HepG2 (cell line): ENCODE measurements around the gene DLG4. TPM values are rescaled to one million over a fixed set of nuclear protein-coding genes. Genes with fewer than 3 reads are reported as not detected.

Experiments
- JARID2 ChIP-seq: sonication (generic); formaldehyde crosslinking; IDR thresholded peaks from 2 replicates; pipeline ENCODE4 v1.8.1; 2023; ENCODE audit warnings: missing genetic modification reagents, inconsistent platforms; ENCODE audit not compliant: insufficient replicate concordance
- KLF16 ChIP-seq, 2 experiments: sonication (generic) in 1 of 2; formaldehyde crosslinking in 1 of 2; IDR thresholded peaks; 2 replicates each; pipeline versions ENCODE4 v1.6.1 to v1.8.0; 2016 to 2023; ENCODE audit warnings: missing genetic modification reagents in 2 of 2, missing compliant biosample characterization in 1 of 2
- MIER2 ChIP-seq: IDR thresholded peaks from 2 replicates; pipeline ENCODE4 v1.6.1; 2016; ENCODE audit warnings: missing biosample characterization, missing genetic modification reagents
- POLR2AphosphoS2 ChIP-seq: IDR thresholded peaks from 2 replicates; pipeline ENCODE4 v1.6.1; 2011; ENCODE audit warnings: low read depth, low read length, improper control_type of control experiment
- SAP130 ChIP-seq: IDR thresholded peaks from 2 replicates; pipeline ENCODE4 v1.6.1; 2016; ENCODE audit warnings: low read depth
- TAF1 ChIP-seq: sonication (generic); formaldehyde crosslinking; IDR thresholded peaks from 2 replicates; pipeline ENCODE4 v1.4.0; 2020; ENCODE audit warnings: missing genetic modification reagents
- ZBTB20 ChIP-seq: sonication (generic); formaldehyde crosslinking; IDR thresholded peaks from 2 replicates; pipeline ENCODE4 v1.8.1; 2023; ENCODE audit warnings: missing genetic modification reagents, low read depth, mild to moderate bottlenecking, borderline replicate concordance
- ZMYM2 ChIP-seq: sonication (generic); formaldehyde crosslinking; IDR thresholded peaks from 2 replicates; pipeline ENCODE4 v1.8.0; 2022; ENCODE audit warnings: mild to moderate bottlenecking, missing genetic modification reagents
- ZNF20 ChIP-seq: sonication (generic); formaldehyde crosslinking; IDR thresholded peaks from 2 replicates; pipeline ENCODE4 v1.4.0; 2020; ENCODE audit warnings: mild to moderate bottlenecking, moderate library complexity, missing genetic modification reagents
- ZNF441 ChIP-seq: sonication (generic); formaldehyde crosslinking; IDR thresholded peaks from 2 replicates; pipeline ENCODE4 v1.7.0; 2021; ENCODE audit warnings: missing genetic modification reagents, borderline replicate concordance
- ZNF501 ChIP-seq: sonication (generic); formaldehyde crosslinking; IDR thresholded peaks from 2 replicates; pipeline ENCODE4 v1.5.1; 2020; ENCODE audit warnings: mild to moderate bottlenecking, moderate library complexity, missing genetic modification reagents
- ZNF558 ChIP-seq: sonication (generic); formaldehyde crosslinking; IDR thresholded peaks from 2 replicates; pipeline ENCODE4 v1.9.0; 2022; ENCODE audit warnings: mild to moderate bottlenecking, missing genetic modification reagents, borderline replicate concordance
- ZNF83 ChIP-seq: sonication (generic); formaldehyde crosslinking; IDR thresholded peaks from 2 replicates; pipeline ENCODE4 v1.4.0; 2020; ENCODE audit warnings: missing genetic modification reagents, mild to moderate bottlenecking, borderline replicate concordance
- polyA plus RNA-seq, 8 experiments: library from polyadenylated mRNA; depleted of rRNA in 3 of 8; stranded (reverse) in 7 of 8; unstranded in 1 of 8; fragments of >200 nt; fragmentation: Illumina TruSeq in 4 of 8; extraction: Trizol in 4 of 8; gene quantifications; 2 replicates each; pipeline versions ENCODE4 v1.2.1 to v1.2.3, GENCODE V29; 2011 to 2016; ENCODE audit warnings: low read depth in 4 of 8, missing spikeins in 1 of 8, mixed read lengths in 1 of 8; ENCODE audit not compliant: insufficient read depth in 1 of 8
- total RNA-seq, 5 experiments: library from RNA; depleted of rRNA; stranded (reverse); fragments of >200 nt; fragmentation: Illumina TruSeq; extraction: Trizol; gene quantifications; 2 replicates each; pipeline ENCODE4 v1.2.3, GENCODE V29; 2016; ENCODE audit warnings: low read depth in 1 of 5
- TF ChIP-seq, protein P1 (sequence below), 2 experiments: fragments of 450-650 bp in 1 of 2; sonication (generic) in 1 of 2; formaldehyde crosslinking in 1 of 2; IDR thresholded peaks; 2 replicates each; pipeline versions ENCODE4 v1.6.1 to v1.8.0; 2016 to 2022; ENCODE audit warnings: antibody characterized with exemption in 1 of 2, mild to moderate bottlenecking in 1 of 2, missing genetic modification reagents in 1 of 2
- TF ChIP-seq, protein P2 (sequence below): sonication (generic); formaldehyde crosslinking; IDR thresholded peaks from 2 replicates; pipeline ENCODE4 v1.4.0; 2020; ENCODE audit warnings: low read depth, mild to moderate bottlenecking, missing genetic modification reagents
- TF ChIP-seq, protein P3 (sequence below): sonication (generic); formaldehyde crosslinking; IDR thresholded peaks from 2 replicates; pipeline ENCODE4 v1.5.0; 2020; ENCODE audit warnings: missing genetic modification reagents, mild to moderate bottlenecking, borderline replicate concordance

Gene DLG4
- total and polyA plus RNA-seq, 2 of the 13 experiments (the other 11 are each of a cell fraction or from before 2014, with no cell fraction given): 0.71 to 4.3 TPM

DNA sequence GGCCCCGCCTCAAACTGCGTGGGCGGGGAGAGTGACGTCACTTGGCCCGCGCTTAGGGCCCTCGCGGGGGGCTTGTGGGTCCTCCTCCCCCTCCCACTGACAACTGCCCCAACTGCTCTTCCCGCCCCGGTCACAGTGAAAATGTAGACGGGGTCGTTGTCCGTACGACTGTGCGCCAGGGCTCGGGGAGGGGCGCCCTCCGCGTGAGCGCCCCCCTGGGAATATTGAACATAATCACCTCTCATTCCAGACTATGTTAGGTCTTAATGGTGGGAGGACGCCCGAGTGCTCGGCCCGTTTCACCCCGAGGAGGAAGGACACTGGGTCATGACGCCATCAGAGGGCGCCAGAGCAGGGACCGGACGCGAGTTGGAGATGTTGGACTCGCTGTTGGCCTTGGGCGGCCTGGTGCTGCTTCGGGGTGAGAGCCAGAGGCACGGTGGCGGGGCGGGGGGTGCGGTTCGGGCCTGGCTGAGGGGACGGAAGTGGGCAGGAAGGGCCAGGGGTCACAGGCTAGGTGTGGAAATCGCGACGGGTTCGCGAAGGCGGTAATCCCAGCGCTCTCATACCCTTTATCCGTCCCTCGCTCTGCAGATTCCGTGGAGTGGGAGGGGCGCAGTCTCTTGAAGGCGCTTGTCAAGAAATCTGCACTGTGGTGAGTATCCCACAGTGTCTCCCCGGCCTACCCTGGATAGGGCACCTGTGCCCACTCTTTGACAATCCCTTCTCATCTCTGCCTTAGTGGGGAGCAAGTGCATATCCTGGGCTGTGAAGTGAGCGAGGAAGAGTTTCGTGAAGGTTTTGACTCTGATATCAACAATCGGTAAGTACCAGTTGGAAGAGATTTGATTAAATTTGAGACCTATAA is 32.8 kb upstream of the DLG4 start, which contains the start of gene ELP5 (continued):
- TF ChIP-seq, protein P1, sequence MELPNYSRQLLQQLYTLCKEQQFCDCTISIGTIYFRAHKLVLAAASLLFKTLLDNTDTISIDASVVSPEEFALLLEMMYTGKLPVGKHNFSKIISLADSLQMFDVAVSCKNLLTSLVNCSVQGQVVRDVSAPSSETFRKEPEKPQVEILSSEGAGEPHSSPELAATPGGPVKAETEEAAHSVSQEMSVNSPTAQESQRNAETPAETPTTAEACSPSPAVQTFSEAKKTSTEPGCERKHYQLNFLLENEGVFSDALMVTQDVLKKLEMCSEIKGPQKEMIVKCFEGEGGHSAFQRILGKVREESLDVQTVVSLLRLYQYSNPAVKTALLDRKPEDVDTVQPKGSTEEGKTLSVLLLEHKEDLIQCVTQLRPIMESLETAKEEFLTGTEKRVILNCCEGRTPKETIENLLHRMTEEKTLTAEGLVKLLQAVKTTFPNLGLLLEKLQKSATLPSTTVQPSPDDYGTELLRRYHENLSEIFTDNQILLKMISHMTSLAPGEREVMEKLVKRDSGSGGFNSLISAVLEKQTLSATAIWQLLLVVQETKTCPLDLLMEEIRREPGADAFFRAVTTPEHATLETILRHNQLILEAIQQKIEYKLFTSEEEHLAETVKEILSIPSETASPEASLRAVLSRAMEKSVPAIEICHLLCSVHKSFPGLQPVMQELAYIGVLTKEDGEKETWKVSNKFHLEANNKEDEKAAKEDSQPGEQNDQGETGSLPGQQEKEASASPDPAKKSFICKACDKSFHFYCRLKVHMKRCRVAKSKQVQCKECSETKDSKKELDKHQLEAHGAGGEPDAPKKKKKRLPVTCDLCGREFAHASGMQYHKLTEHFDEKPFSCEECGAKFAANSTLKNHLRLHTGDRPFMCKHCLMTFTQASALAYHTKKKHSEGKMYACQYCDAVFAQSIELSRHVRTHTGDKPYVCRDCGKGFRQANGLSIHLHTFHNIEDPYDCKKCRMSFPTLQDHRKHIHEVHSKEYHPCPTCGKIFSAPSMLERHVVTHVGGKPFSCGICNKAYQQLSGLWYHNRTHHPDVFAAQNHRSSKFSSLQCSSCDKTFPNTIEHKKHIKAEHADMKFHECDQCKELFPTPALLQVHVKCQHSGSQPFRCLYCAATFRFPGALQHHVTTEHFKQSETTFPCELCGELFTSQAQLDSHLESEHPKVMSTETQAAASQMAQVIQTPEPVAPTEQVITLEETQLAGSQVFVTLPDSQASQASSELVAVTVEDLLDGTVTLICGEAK (IDR thresholded peaks at IDR 0.05): no peak
- TF ChIP-seq, protein P1 (CRISPR knock-in tag; IDR thresholded peaks at IDR 0.05): peak; percentile 84
- TF ChIP-seq JARID2 (CRISPR knock-in tag) (no peak), POLR2AphosphoS2 (0 out of 2 replicates have a peak, but pooled peaks have one; percentile 52), MIER2 (CRISPR knock-in tag) (peak; percentile 31; the same call in 1 of the 2 replicates), ZNF20 (CRISPR knock-in tag) (no peak), ZMYM2 (no peak; the same call in 1 of the 2 replicates), ZNF83 (CRISPR knock-in tag) (no peak), TAF1 (CRISPR knock-in tag) (peak; percentile 55), ZBTB20 (CRISPR knock-in tag) (peak; percentile 72; the same call in 1 of the 2 replicates), SAP130 (CRISPR knock-in tag) (peak; percentile 96), ZNF558 (CRISPR knock-in tag) (no peak), ZNF501 (CRISPR knock-in tag) (peak; percentile 92), ZNF441 (CRISPR knock-in tag) (no peak; the same call in 1 of the 2 replicates), KLF16 (CRISPR knock-in tag; IDR thresholded peaks at IDR 0.05) (peak in 1 of 2 experiments; percentile 76; a peak in 2 of 4 replicates)
- TF ChIP-seq, protein P2, sequence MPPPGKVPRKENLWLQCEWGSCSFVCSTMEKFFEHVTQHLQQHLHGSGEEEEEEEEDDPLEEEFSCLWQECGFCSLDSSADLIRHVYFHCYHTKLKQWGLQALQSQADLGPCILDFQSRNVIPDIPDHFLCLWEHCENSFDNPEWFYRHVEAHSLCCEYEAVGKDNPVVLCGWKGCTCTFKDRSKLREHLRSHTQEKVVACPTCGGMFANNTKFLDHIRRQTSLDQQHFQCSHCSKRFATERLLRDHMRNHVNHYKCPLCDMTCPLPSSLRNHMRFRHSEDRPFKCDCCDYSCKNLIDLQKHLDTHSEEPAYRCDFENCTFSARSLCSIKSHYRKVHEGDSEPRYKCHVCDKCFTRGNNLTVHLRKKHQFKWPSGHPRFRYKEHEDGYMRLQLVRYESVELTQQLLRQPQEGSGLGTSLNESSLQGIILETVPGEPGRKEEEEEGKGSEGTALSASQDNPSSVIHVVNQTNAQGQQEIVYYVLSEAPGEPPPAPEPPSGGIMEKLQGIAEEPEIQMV: peak; percentile 62; the same call in 1 of the 2 replicates
- TF ChIP-seq, protein P3, sequence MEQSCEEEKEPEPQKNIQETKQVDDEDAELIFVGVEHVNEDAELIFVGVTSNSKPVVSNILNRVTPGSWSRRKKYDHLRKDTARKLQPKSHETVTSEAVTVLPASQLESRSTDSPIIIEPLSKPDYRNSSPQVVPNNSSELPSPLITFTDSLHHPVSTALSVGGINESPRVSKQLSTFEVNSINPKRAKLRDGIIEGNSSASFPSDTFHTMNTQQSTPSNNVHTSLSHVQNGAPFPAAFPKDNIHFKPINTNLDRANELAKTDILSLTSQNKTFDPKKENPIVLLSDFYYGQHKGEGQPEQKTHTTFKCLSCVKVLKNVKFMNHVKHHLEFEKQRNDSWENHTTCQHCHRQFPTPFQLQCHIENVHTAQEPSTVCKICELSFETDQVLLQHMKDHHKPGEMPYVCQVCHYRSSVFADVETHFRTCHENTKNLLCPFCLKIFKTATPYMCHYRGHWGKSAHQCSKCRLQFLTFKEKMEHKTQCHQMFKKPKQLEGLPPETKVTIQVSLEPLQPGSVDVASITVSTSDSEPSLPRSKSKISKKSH (CRISPR knock-in tag): peak; percentile 82
